Liver (tissue), 3 donors: ENCODE measurements around the gene FKBP1A.

ENCODE experiments used
- CTCF ChIP-seq: fragments of 150-350 bp; IDR thresholded peaks from 2 replicates; pipeline ENCODE4 v1.5.1; 2017; ENCODE audit warnings: improper control_type of control experiment, low read depth, low read length; ENCODE audit not compliant: missing input control
- HNF4A ChIP-seq, 2 donors: conservative IDR thresholded peaks; 2 replicates each; pipeline ENCODE4 v1.6.1; 2016; ENCODE audit warnings: antibody characterized with exemption in 2 of 2, mild to moderate bottlenecking in 2 of 2
- TF ChIP-seq, protein P1 (sequence below): IDR thresholded peaks from 2 replicates; pipeline ENCODE4 v1.6.1; 2016; ENCODE audit warnings: antibody characterized with exemption, mild to moderate bottlenecking
- donor health status: healthy.
- donor health status: healthy.

GRCh38 chr20:1382670-1383069 is 10.2 kb downstream of the FKBP1A start:
- no peak for TF ChIP-seq CTCF
- no peak for TF ChIP-seq HNF4A (conservative IDR thresholded peaks at IDR 0.05)
- TF ChIP-seq, protein P1, sequence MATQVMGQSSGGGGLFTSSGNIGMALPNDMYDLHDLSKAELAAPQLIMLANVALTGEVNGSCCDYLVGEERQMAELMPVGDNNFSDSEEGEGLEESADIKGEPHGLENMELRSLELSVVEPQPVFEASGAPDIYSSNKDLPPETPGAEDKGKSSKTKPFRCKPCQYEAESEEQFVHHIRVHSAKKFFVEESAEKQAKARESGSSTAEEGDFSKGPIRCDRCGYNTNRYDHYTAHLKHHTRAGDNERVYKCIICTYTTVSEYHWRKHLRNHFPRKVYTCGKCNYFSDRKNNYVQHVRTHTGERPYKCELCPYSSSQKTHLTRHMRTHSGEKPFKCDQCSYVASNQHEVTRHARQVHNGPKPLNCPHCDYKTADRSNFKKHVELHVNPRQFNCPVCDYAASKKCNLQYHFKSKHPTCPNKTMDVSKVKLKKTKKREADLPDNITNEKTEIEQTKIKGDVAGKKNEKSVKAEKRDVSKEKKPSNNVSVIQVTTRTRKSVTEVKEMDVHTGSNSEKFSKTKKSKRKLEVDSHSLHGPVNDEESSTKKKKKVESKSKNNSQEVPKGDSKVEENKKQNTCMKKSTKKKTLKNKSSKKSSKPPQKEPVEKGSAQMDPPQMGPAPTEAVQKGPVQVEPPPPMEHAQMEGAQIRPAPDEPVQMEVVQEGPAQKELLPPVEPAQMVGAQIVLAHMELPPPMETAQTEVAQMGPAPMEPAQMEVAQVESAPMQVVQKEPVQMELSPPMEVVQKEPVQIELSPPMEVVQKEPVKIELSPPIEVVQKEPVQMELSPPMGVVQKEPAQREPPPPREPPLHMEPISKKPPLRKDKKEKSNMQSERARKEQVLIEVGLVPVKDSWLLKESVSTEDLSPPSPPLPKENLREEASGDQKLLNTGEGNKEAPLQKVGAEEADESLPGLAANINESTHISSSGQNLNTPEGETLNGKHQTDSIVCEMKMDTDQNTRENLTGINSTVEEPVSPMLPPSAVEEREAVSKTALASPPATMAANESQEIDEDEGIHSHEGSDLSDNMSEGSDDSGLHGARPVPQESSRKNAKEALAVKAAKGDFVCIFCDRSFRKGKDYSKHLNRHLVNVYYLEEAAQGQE: no peak
